Stimulated activated CD4-positive, alpha-beta T cell treated with anti-CD3 and anti-CD28 coated beads, Interleukin-2, amount 100 ng/mL, for 24 hours (primary cell): ENCODE data around the gene ITPRIPL2.

Experiments
- DNase-seq, 2 donors: peaks; one replicate each; pipeline ENCODE4 v3.0.0-alpha.2; 2020

The ITPRIPL2 gene

DNA sequence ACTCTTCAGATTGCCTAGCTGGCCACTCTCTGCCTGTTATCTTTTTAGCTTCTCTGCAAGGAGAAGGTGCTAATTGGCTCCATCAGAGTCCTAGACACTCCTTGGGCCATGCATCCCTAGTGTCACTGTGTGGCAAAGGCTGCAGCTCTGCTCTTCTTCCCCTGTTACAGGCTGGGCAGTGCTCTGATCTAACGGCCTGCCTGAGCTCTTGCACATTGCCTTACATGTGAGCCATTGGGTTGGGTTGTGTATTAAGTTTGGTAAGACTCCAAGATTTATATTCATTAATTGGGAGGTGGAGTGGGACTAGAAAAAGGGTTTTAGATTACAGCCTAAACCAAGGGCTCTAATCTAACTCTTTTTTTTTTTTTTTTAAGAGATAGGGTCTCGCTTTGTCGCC lies 31.2 kb downstream of the ITPRIPL2 start:
- no peak for DNase-seq

DNA sequence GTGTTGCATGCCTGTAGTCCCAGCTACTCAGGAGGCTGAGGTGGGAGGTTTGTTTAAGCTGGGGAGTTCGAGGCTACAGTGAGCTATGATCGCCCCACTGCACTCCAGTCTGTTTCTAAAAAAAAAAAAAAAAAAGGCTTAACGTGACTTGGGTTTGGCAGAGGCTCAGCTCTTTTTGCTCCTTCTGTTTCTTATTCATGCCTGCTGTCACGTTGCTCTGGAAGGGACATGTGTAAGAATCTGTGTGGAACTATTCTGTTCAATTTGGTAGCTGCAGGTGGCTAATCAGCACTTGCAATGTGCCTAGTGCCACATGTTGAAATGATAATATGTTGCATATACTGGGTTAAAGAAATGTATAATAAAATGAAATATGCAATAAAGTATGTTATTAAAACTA lies 33.4 kb downstream of the ITPRIPL2 start:
- DNase-seq: no peak

DNA sequence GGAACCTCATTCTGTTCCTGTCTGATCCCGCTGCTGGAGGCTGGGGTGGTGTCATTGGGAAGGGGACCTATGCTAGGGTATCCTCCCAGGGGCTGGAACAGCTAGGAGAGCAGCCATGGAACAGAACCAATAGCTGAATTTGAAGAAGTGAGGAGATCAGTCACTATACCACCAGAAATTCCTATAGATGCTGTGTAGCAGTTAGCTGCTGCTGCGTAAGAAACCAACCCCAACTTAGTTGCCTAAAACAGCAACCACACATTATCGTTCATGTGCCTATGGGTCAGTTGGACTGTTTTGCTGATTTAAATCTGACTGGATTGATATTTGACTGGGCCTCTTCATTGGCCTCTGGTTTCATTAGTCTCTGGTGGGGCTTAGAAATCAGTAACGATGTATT lies 33.9 kb downstream of the ITPRIPL2 start:
- DNase-seq: no peak

DNA sequence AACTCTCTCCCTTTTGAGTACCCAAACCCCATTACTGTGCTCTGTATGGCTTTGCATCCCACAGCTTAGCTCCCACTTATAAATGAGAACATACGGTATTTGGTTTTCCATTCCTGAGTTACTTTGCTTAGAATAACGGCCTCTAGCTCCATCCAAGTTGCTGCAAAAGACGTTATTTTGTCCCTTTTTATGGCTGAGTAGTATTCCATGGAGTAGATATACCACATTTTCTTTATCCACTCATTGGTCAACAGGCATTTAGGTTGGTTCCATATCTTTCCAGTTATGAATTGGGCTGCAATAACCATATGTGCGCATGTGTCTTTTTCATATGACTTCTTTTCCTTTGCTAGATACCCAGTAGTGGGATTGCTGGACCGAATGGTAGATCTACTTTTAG lies 34.4 kb downstream of the ITPRIPL2 start:
- DNase-seq: no peak

DNA sequence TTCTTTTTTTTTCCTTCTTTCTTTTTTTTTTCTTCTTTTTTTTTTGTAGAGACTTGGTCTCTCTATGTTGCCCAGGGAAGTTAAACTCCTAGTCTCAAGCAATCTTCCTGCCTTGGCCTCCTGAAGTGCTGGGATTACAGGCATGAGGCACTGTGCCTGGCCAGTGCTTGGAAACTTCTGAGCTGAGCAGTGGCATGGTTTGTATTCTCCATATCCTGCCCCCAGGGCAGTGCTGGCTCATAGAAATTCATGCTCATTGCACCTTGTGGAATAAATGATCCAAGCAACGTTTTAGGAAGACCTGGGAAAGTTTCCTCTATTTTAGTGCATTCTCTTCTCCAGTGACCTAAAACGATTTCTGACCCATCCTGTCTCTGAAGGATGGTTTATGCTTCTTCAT lies 37.5 kb downstream of the ITPRIPL2 start:
- DNase-seq: no peak

DNA sequence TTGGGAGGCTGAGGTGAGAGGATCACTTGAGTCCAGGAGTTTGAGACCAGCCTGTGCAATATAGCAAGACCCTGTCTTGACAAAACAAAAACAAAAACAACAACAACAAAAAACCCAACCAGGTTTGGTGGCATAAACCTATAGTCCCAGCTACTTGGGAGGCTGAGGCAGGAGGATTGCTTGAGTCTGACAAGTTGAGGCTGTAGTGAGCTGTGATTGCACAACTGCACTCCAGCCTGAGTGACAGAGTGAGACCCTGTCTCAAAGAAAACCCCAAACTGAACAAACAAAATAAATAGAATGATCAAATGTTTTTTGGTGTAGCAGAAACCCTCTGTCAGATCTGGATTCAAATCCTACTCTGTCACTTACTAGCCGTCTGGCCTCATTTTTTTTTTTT lies 38.3 kb downstream of the ITPRIPL2 start:
- DNase-seq: no peak

DNA sequence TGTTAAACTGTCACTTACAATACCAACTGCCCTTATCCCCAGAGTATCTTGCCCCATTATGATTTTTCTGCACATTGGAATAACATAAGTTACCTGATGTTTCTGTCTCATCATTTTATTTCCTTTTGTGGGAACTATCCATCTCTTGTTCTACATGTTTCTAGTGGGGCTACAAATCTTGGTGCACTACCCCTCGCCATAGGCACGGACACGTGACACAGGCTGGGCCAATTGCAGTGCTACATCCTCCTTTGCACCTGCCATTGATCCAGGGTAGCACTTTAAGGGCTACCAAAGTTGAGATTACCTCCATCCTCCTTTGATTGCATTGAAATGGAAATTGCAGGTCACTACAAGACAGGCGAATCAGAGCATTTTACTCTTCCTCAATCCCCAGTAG lies 40.1 kb downstream of the ITPRIPL2 start:
- DNase-seq: no peak

DNA sequence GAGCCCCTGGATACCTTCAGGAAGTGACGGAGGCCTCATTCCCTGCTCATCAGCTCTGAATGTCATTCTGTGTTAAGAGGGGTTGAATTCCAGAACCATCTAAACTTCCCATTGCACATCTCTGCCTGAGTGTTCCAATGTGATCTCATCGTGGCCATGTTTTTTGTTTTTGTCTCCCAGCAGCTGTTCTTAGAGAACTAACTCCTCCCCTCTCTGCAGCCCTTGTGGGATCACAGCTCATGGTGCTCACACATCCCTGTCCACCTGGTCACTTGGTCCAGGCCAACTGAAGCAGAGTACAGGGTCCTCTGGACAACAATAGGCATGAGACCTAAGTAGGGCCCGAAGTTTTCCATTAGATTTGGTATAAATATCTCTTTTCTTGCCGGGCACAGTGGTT lies 48.3 kb downstream of the ITPRIPL2 start:
- DNase-seq: no peak

DNA sequence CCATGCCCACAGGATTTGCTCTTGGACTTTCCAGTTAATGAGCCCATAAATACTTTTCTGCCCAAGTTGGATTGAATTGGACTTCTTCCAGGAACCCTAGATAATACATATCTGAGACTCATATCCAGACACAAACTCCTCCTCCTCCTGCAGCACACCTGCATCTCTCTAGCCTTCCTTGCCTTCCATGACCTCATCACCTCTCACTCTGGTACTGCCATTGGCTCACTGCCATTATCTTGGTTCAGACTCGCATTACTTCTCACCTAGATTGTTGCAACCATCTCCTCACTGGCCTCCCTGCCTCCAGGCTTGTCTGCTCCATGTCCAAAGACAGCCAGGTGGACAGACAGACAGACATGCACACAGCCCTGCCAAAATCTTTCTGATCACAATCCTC lies 49.5 kb downstream of the ITPRIPL2 start:
- DNase-seq: no peak

DNA sequence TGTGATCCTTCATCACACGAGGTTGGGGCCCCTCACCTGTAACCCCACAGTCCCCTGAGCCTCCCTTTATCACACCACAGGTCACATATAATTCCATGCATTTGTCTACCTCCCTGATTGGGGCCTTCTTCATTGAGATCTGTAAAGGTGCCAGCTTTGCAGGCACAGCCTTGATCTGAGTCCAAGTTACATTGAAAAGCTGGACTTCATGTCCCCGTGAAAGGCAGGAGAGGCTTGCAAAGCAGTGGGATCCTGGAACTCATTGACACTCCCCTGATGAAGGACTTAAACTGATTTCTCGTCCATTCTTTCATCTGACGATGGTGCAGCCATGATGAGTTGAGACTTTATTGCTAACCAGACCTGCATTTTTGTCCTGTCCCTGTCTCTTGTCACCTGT lies 50.5 kb downstream of the ITPRIPL2 start:
- DNase-seq: no peak

DNA sequence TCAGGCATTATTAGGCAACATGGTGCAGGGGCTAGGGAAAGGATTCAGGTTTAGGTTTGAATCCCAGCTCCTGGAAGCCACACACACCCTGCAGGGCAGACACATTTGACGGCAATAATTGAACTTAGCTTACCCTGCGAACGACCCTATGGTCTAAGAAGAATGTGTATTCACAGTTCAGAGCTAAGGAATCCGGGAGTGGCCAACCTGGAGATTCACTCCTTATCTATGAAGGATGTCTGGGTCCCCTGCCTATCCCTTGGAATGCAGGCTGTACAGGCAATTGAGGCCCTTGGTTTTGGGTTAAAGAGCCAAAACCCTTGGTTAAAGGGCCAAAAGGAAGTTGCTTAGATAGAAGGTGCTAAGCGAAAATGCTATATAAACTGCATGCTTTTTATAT lies 51.3 kb downstream of the ITPRIPL2 start:
- no peak for DNase-seq

DNA sequence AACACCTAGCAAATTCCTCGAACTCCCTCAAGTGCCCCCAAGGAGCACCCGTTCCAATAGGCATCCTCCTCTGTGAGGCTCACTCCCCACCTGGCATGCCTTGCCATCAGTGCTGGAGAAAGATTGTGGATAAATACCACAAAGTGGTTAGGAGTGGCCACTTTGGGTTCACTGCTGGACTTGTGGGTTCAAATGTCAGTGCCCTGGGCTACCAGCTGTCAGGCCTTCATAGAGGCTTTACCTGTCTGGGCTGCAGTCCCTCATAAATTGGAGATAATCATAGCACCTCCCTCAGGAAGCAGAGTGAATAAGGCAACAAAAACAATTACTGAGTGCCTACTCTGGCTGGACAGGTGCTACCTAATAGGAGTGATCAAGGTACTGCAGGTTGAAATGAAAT lies 52.7 kb downstream of the ITPRIPL2 start:
- DNase-seq: no peak

DNA sequence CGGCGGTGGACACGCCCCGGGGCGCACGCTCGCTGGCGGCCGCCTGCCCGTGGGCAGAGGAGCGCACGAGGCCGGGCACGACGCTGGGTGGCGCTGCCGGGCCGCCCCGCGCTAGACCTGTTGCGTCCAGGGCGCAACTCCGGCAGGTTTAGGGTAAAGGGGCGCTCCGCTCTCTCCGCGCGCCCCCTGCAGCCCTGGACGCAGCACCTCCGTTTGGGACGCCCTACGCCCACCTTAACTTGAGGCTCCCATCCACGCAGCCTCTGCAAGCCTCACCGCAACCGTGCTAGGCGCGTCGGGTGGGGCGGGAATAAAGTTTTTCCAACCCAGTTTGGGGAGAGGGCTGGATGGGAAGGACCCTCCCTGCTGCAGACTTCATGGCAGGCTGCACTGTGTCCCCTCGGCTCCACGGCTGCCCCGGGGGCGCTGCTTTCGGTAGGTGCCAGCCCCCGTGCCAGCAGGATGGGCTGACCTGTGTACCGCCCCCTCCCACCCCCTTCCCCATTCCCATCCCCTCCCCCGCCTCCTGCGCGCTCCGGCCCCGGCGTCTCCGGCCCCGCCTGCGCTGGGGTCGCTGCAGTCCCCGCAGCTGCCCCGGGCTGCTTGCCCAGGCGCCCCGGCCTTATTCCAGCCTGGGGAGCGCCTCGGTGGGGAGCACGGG lies 54.1 kb downstream of the ITPRIPL2 start, which contains the start of gene SYT17:
Gene SYT17 (plus strand): TSS at position 531 of the 661 bp plus-strand sequence. CDS start 407 bp downstream, outside the sequence.
- peak; percentile 26 to 67 for DNase-seq

DNA sequence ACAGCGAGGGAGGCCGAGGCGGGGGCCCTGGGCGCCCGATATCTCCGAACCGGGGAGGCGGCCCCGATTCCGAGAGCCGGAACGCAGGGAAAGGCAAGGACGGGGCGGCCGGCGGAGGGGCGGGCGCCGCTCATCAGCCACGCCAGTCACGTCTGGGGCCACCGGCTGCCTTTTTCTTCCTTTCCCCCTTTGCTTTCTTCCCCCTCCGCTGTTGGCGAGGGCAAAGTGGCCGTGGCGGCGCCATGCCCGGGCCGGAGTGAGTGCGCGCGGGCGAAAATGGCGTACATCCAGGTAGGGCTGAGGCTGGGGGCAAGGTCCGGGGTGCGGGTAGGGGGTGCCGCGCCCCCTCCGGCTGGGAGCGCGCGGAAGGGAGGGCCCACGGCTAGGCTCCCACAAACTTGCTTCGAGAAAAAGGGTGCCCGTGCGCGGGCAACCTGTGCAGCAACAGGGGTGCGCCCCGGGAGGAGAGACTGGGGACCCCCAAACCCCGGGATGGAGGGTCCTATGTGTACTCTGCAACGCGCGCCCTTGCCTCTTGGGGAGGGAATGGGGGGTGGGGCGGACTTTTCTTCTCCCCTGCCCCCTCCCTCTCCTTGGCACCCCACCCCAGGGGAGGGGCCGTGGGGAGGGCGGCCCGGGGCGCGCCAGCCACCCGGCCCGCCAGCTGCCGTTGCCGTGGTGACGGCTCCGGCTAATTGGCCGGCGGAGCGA lies 54.8 kb downstream of the ITPRIPL2 start:
- no peak for DNase-seq

DNA sequence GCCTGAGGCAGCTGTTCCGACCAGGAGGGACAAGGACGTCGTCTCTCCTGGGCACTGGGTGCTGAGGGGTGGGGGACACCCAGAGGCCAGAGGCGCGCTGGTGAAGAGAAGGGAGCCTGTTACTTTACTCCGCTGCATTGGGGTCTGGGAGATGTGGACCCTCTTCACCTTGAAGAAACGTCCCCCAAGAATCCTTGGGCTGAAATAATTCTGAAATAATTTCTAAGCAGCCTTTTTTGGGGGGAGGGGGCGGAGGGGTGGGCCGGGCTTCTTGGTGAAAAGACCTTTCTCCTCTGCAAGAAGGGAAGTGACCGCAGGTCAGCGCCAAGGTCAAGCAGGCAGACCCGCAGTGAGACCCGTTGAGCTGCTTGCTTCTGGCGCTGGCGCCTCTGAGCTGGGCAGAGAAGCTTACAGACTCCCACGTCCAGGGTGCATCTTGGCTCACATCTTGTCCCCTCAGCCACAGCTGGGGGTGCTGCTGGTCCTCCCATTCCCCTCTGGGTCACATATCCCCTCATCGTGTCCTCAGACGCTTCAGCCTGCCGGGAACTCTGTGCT lies 55.4 kb downstream of the ITPRIPL2 start:
- DNase-seq: no peak

DNA sequence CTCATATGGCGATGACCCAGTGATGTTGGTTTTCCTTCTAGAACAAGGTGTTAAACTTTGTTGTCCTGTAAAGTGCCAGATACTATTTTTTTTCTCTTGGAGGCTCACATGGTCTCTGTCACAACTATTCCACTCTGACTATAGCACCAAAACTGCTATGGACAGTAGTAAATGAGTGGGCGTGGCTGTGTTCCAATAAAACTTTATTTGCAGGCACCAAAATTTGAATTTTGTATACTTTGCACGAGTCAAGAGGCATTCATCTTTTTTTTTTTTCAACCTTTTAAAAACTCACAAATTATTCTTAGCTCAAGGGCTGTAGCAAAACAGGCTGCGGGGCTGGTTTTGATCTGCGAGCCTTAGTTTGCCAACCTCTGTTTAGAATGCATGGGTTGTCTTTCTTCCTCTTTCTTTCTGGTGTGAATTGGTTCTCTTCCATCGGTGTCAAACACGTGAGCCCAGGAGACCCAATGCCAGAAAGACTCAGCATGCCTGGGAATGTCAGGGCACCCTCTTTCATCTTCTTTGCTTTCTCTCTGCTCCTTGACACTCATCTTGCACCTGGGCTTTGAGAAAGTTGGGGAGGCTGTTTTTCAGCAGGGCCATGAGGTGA lies 56.4 kb downstream of the ITPRIPL2 start:
- no peak for DNase-seq
